HEK293T (cell line): ENCODE results near the gene APCDD1.

Source experiments
- CTCF ChIA-PET: fragments of 350-600 bp; formaldehyde crosslinking; extraction: SDS; loops from one replicate; lab custom pipeline; 2021; ENCODE audit warnings: antibody characterized with exemption, inconsistent platforms; lab: Yijun Ruan, JAX
- POLR2A ChIA-PET: fragments of 350-600 bp; formaldehyde crosslinking; extraction: SDS; loops from one replicate; lab custom pipeline; 2020; ENCODE audit warnings: antibody characterized with exemption, inconsistent platforms; lab: Yijun Ruan, JAX
- DNase-seq: peaks from one replicate; pipeline ENCODE4 v3.0.0; 2012; ENCODE audit warnings: mixed read lengths; ENCODE audit errors: extremely low spot score
- ARNT ChIP-seq: fragments of 450-650 bp; IDR thresholded peaks from 2 replicates; pipeline ENCODE4 v1.6.1; 2017; ENCODE audit warnings: mild to moderate bottlenecking
- BHLHE40 ChIP-seq: fragments of 450-650 bp; IDR thresholded peaks from 2 replicates; pipeline ENCODE4 v1.6.1; 2016; ENCODE audit warnings: mild to moderate bottlenecking, moderate library complexity, borderline replicate concordance
- CTBP1 ChIP-seq: fragments of 450-650 bp; IDR thresholded peaks from 2 replicates; pipeline ENCODE4 v1.6.1; 2016; ENCODE audit warnings: borderline replicate concordance
- ELF4 ChIP-seq: fragments of 450-650 bp; IDR thresholded peaks from 2 replicates; pipeline ENCODE4 v1.6.1; 2017; ENCODE audit warnings: antibody characterized with exemption
- FOXA1 ChIP-seq: fragments of 450-650 bp; IDR thresholded peaks from 2 replicates; pipeline ENCODE4 v1.6.1; 2016; ENCODE audit warnings: mild to moderate bottlenecking
- FOXK2 ChIP-seq: fragments of 450-650 bp; IDR thresholded peaks from 2 replicates; pipeline ENCODE4 v1.6.1; 2016; ENCODE audit warnings: mild to moderate bottlenecking
- FOXM1 ChIP-seq: fragments of 450-650 bp; IDR thresholded peaks from 2 replicates; pipeline ENCODE4 v1.6.1; 2017; ENCODE audit warnings: mild to moderate bottlenecking, borderline replicate concordance
- HDGF ChIP-seq: fragments of 450-650 bp; IDR thresholded peaks from 2 replicates; pipeline ENCODE4 v1.6.1; 2017; ENCODE audit warnings: antibody characterized with exemption, borderline replicate concordance
- L3MBTL2 ChIP-seq: fragments of 450-650 bp; conservative IDR thresholded peaks from 2 replicates; pipeline ENCODE4 v1.6.1; 2016; ENCODE audit warnings: mild to moderate bottlenecking
- LEF1 ChIP-seq: fragments of 450-650 bp; IDR thresholded peaks from 2 replicates; pipeline ENCODE4 v1.6.1; 2017; ENCODE audit warnings: mild to moderate bottlenecking, borderline replicate concordance
- NFRKB ChIP-seq: fragments of 450-650 bp; IDR thresholded peaks from 2 replicates; pipeline ENCODE4 v1.6.1; 2016; ENCODE audit warnings: mild to moderate bottlenecking, moderate library complexity
- SP1 ChIP-seq: fragments of 450-650 bp; IDR thresholded peaks from 2 replicates; pipeline ENCODE4 v1.6.1; 2017
- SUZ12 ChIP-seq: fragments of 450-650 bp; IDR thresholded peaks from 2 replicates; pipeline ENCODE4 v1.6.1; 2016; ENCODE audit warnings: mild to moderate bottlenecking
- TARDBP ChIP-seq: fragments of 450-650 bp; IDR thresholded peaks from 2 replicates; pipeline ENCODE4 v1.6.1; 2016
- ZNF384 ChIP-seq: fragments of 450-650 bp; IDR thresholded peaks from 2 replicates; pipeline ENCODE4 v1.6.1; 2016
- TF ChIP-seq, protein P1 (sequence below): fragments of 450-650 bp; IDR thresholded peaks from 2 replicates; pipeline ENCODE4 v1.6.1; 2016

APCDD1 gene

GRCh38 chr18:10482363-10482984 lies 28.0 kb downstream of the APCDD1 start:
- DNase-seq: no peak
- POLR2A ChIA-PET: no interaction called here
- CTCF ChIA-PET: no interaction called here
- TF ChIP-seq BHLHE40 (no peak), ARNT (no peak), SUZ12 (no peak), NFRKB (no peak), L3MBTL2 (no peak), FOXM1 (no peak)

GRCh38 chr18:10482985-10483949 lies 28.8 kb downstream of the APCDD1 start:
- ChIA-PET POLR2A (no interaction called here), CTCF (no interaction called here)
- no peak for DNase-seq
- TF ChIP-seq NFRKB (no peak), LEF1 (no peak), L3MBTL2 (no peak), SP1 (no peak), ZNF384 (no peak), CTBP1 (no peak), SUZ12 (no peak), FOXK2 (no peak), HDGF (no peak), ARNT (no peak), BHLHE40 (no peak), TARDBP (no peak), ELF4 (no peak), FOXM1 (no peak), FOXA1 (no peak)
- TF ChIP-seq, protein P1, sequence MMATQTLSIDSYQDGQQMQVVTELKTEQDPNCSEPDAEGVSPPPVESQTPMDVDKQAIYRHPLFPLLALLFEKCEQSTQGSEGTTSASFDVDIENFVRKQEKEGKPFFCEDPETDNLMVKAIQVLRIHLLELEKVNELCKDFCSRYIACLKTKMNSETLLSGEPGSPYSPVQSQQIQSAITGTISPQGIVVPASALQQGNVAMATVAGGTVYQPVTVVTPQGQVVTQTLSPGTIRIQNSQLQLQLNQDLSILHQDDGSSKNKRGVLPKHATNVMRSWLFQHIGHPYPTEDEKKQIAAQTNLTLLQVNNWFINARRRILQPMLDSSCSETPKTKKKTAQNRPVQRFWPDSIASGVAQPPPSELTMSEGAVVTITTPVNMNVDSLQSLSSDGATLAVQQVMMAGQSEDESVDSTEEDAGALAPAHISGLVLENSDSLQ: no peak

DNA sequence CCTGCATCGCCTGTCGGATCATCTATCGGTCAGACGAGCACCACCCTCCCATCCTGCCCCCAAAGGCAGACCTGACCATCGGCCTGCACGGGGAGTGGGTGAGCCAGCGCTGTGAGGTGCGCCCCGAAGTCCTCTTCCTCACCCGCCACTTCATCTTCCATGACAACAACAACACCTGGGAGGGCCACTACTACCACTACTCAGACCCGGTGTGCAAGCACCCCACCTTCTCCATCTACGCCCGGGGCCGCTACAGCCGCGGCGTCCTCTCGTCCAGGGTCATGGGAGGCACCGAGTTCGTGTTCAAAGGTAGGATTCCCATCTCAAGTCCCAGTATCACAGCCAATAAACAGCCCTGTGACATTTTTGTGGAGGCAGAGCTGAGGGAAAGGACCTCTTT lies 31.0 kb downstream of the APCDD1 start:
- TF ChIP-seq ARNT (no peak), SP1 (no peak), ZNF384 (no peak), NFRKB (no peak), LEF1 (no peak)
- ChIA-PET CTCF (no interaction called here), POLR2A (no interaction called here)
- no peak for DNase-seq

DNA sequence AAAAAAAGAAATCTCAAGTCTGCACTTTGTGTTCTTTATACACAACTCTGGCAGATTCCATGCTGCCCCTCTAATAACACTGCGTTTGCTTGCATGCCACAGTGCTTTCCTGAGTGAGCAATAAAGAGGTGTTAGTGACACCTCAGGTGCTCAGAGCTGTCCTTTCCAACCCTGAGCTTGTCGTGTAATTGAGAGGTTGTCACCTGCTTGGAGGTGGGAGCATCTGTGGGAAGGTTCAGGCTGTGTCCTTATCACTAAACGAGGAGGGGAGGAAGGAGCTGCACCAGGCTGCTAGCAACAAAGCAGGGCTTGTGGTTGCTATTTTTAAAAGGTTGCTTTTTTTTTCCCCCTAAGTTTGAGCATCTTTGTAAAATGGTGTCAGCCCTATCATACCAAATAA lies 31.9 kb downstream of the APCDD1 start:
- CTCF ChIA-PET: no interaction called here
- DNase-seq: no peak
- POLR2A ChIA-PET: no interaction called here
- TF ChIP-seq LEF1 (no peak), ARNT (no peak), FOXA1 (no peak), SP1 (no peak), SUZ12 (no peak), TARDBP (no peak), BHLHE40 (no peak), HDGF (no peak), FOXM1 (no peak), ELF4 (no peak), FOXK2 (no peak)
- TF ChIP-seq, protein P1: no peak

- TF ChIP-seq ZNF384 (no peak), NFRKB (no peak), SUZ12 (no peak)
- ChIA-PET CTCF (no interaction called here), POLR2A (no interaction called here)
- no peak for DNase-seq
Observed at GRCh38 chr18:10487154-10487553, 32.7 kb downstream of the APCDD1 start.

GRCh38 chr18:10488017-10488416 lies 33.6 kb downstream of the APCDD1 start:
- POLR2A ChIA-PET: no interaction called here
- TF ChIP-seq, protein P1: no peak
- no peak for TF ChIP-seq CTBP1
- no peak for TF ChIP-seq SP1
- no peak for TF ChIP-seq ARNT
- TF ChIP-seq SUZ12: no peak
- no peak for TF ChIP-seq TARDBP
- no peak for TF ChIP-seq FOXK2
- no peak for TF ChIP-seq ELF4
- TF ChIP-seq ZNF384: no peak
- no peak for TF ChIP-seq FOXA1
- no peak for TF ChIP-seq FOXM1
- no peak for TF ChIP-seq LEF1
- no peak for TF ChIP-seq HDGF
- TF ChIP-seq NFRKB: no peak
- no peak for TF ChIP-seq BHLHE40

More at GRCh38 chr18:10488017-10488416, 33.6 kb downstream of the APCDD1 start:
- CTCF ChIA-PET: no interaction called here
- DNase-seq: no peak
